ENCODE data around the gene KCTD14.
"Not testable (repeated sequence)": the region's sequence is repeated elsewhere in the genome, so short reads cannot be mapped to it uniquely, and the experiment has no call there.

Gene KCTD14

DNA sequence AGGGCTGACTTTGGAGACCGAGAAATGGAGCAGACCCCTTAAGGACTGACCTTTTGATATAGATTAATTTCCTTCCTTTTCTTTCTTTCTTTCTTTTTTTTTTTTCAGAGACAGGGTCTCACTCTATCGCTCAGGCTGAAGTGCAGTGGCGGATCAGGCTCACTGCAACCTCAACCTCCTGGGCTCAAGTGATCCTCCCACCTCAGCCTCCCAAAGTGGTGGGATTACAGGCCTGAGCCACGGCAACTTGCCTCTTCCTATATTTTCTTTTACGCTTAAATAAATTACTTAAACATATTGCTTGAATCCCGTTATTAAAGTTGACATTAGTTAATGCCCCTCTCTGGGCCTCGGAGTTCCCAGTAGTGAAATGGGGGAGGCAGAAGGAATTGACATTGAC is 350 bp upstream of the KCTD14 start:
- no peak for DNase-seq (ENCODE audit: low spot score)

DNA sequence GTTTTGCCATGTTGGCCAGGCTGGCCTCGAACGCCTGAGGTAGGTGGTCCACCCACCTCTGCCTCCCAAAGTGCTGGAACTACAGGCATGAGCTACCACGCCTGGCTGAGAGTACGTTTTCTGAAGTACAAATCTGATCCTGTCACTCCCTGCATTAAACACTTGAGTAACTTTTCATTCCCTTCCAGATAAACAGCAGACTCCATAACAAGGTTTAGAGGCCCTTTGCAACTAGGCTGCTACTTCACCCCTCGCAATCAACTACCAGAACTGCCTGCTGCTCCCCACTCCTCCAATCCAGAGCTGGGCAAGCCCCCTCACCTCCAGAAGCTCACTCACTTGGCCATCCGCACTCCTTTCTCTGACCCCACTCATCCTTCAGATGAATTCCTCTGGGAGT is 1.5 kb downstream of the KCTD14 start:
- no peak for DNase-seq (ENCODE audit: low spot score)

GRCh38 chr11:78020246-78020645 is 2.8 kb downstream of the KCTD14 start:
- DNase-seq (ENCODE audit: low spot score): no peak

GRCh38 chr11:78019808-78020207 is 3.3 kb downstream of the KCTD14 start:
- peak; percentile 4 for DNase-seq (ENCODE audit: low spot score)

GRCh38 chr11:78015878-78016277 is 7.2 kb downstream of the KCTD14 start:
- DNase-seq (ENCODE audit: low spot score): no peak

GRCh38 chr11:78014937-78015520 is 8.0 kb downstream of the KCTD14 start:
- not testable (repeated sequence) for DNase-seq (ENCODE audit: low spot score)

DNA sequence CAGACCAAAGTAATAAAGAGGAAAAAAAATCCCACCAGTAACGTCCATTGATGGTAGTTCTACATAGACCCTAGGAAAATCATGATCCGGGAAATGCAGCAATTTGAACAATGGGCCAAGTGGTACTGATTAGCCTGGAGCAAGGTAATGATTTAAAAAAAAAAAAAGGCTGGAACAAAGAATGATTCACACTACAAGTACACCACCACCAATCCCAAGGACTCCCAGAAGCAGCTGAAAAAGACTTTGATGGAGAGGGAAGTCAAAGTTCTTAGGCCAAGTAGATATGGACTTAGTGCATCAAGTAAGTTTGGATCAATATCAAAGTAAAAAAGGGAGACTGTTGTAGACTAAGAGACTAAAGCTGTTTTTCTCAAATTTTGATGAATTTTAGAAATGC is 11.8 kb downstream of the KCTD14 start:
- no peak for DNase-seq (ENCODE audit: low spot score)

DNA sequence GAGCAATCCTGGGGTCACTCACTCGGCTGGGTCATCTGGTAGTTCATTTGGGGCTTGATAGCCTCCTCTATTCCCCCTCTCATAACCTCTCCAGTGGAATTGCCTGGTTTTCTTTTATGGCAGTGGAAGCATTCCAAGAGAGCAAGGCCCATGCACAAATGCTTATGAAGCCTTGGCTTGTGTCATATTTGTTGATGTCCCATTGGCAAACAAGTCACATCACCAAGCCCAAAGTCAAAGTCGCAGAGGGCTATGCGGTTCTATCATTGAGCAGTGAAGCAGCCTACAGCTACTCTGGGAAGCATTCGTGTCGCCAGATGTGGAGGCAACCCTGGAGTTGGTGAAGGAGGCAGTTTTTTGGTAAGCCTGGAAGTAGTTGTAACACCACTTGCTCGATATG is 12.3 kb downstream of the KCTD14 start:
- no peak for DNase-seq (ENCODE audit: low spot score)

GRCh38 chr11:78010304-78010703 is 12.8 kb downstream of the KCTD14 start:
- no peak for DNase-seq (ENCODE audit: low spot score)

DNA sequence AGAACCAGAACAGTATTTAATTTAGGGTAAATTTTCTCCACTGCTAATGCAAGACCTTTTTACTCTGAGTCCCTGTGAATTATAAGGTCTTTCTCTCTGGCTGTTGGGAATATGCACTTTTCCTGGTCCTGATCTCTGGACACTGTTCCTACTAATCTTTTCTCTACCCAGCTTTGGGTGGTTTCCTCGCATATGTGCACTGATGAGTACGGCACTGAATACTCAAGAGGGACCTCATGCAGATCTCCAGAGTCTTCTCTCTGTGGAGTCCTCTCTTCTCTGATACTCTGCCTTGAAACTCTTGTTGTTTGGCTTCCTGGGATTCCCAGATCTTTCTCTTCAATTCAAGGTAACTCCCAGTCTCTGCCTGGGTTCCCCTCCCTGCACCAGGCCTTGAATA is 14.0 kb downstream of the KCTD14 start:
- DNase-seq (ENCODE audit: low spot score): no peak

GRCh38 chr11:78000193-78000592 is 22.9 kb downstream of the KCTD14 start:
- peak; percentile 75 for DNase-seq (ENCODE audit: low spot score)

- DNase-seq (ENCODE audit: low spot score): no peak
Measured at GRCh38 chr11:77999446-78000030, 23.5 kb downstream of the KCTD14 start.

- peak; percentile 99 for DNase-seq (ENCODE audit: low spot score)
Measured at GRCh38 chr11:77994434-77995362, 28.4 kb downstream of the KCTD14 start, which contains the start of gene INTS4. Gene INTS4 (minus strand): TSS chr11:77994668. CDS start chr11:77994643, 25 bp downstream.

DNA sequence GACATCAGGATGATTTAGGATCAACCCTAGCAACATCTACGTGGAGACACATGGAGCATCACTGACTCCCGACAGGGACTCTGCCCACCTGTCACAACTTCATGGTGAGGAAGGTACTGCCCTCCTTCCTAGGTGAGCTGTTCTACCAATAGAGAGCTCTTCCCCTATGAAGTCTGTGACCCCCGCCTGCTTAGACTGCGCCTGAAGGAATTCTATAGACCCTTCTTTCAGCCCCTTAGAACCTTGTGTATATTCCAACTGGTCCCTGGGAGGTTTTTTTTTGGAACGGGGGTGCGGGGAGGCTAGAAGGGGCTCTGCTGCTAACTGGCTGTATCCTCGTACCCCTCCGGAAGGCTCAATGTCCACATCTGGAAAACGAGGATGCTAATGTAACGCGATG is 29.2 kb downstream of the KCTD14 start:
- no peak for DNase-seq (ENCODE audit: low spot score)

DNA sequence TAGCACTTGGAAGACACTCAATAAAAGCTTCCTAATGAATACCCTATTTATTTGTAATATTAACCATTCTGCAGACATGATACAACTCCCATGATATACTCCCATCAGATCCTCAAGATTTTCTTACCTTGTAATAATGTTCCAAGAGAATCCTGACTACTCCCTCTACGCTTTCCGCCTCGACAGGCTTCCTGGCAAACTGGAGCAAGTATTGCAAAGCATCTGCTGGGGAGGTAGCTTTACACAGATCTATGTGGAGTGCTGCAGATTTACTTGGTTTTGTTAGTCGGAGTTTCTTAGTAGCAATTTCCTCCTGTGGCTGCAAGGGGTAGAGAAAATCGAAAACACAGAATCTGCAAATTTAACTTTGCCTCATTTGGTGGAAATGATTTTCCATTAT is 32.1 kb downstream of the KCTD14 start:
- DNase-seq (ENCODE audit: low spot score): no peak

- not testable (repeated sequence) for DNase-seq (ENCODE audit: low spot score)
Measured at GRCh38 chr11:77986456-77986855, 36.6 kb downstream of the KCTD14 start.

DNA sequence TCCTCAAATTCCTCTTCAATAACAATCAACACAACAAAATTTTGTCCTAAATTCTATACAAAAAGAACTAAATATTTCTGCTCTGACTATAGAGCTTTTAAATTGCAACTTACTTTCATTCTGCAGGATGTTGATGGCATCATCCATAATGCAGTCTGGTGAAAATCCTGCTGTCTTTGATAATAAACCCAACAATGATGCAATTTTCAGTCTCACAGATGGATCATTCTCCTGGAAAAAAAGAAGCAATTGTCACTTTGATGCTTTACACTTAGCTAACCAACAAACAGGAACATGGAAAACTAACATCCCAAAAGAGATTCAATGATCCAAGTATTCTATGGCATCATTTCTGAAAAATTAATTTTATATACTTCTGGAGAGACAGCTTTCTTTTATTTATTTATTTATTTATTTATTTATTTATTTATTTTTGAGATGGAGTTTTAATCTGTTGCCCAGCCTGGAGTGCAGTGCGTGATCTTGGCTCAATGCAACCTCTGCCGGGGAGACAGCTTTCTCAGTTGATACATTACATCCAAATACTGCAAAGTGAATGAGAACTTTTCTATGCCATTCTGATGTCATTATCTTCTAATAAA is 41.6 kb downstream of the KCTD14 start:
- no peak for DNase-seq (ENCODE audit: low spot score)

GRCh38 chr11:77968337-77968736 is 54.7 kb downstream of the KCTD14 start:
- DNase-seq (ENCODE audit: low spot score): no peak

- DNase-seq (ENCODE audit: low spot score): no peak
Measured at GRCh38 chr11:77967753-77968152, 55.3 kb downstream of the KCTD14 start.

- DNase-seq (ENCODE audit: low spot score): no peak
Measured at GRCh38 chr11:77967121-77967520, 56.0 kb downstream of the KCTD14 start.

DNA sequence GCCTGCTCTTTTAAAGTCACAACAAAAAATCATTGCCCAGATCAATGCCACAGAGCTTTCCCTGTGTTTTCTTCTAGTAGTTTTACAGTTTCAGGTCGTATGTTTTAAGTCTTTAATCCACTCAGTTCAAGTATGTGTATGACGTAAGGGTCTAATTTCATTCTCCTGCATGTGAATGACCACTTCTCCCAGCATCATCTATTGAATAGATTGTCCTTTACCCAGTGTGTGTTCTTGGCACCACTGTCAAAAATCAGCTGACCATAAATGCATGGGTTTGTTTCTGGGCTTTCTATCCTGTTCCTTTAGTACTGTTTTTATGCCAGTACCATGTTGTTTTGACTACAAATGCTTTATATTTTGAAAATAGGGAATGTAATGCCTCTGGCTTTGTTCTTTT is 56.7 kb downstream of the KCTD14 start:
- DNase-seq (ENCODE audit: low spot score): no peak

All from LoVo (cell line).